OCI-LY1 (cell line): ENCODE data around the gene TEX26.

Experiments used
- H2AFZ ChIP-seq: fragments of 200-600 bp; sonication (generic), shearing (Covaris generic); 2 replicates; pipeline ENCODE4 v1.6.0; 2014; ENCODE audit warnings: antibody characterized with exemption, mild to moderate bottlenecking, low read length
- H3F3A ChIP-seq: fragments of 200-600 bp; sonication (generic), shearing (Covaris generic); 2 replicates; pipeline ENCODE4 v1.6.0; 2014; ENCODE audit warnings: mild to moderate bottlenecking, antibody characterized with exemption, low read length, moderate library complexity; ENCODE audit not compliant: insufficient read depth
- H3K27ac ChIP-seq: fragments of 200-600 bp; sonication (generic); 2 replicates; pipeline ENCODE4 v1.5.1; 2014; ENCODE audit warnings: low read length, mixed run types, mild to moderate bottlenecking, low read depth; ENCODE audit not compliant: poor library complexity, severe bottlenecking
- H3K27me3 ChIP-seq: fragments of 200-600 bp; sonication (generic); 2 replicates; pipeline ENCODE4 v1.6.0; 2014; ENCODE audit warnings: antibody characterized with exemption, mild to moderate bottlenecking, low read length, moderate library complexity; ENCODE audit not compliant: insufficient read depth
- H3K36me3 ChIP-seq: fragments of 200-600 bp; sonication (generic); 2 replicates; pipeline ENCODE4 v1.6.1; 2014; ENCODE audit warnings: mild to moderate bottlenecking, antibody characterized with exemption, low read length, moderate library complexity, mixed read lengths; ENCODE audit not compliant: insufficient read depth
- H3K4me1 ChIP-seq: fragments of 200-600 bp; sonication (generic); 2 replicates; pipeline ENCODE4 v1.5.1; 2014; ENCODE audit warnings: mild to moderate bottlenecking, low read length, moderate library complexity; ENCODE audit not compliant: insufficient read depth, severe bottlenecking
- H3K4me2 ChIP-seq: fragments of 200-600 bp; sonication (generic), shearing (Covaris generic); 2 replicates; pipeline ENCODE4 v1.6.1; 2014; ENCODE audit warnings: low read length
- H3K4me3 ChIP-seq: fragments of 200-600 bp; sonication (generic); 2 replicates; pipeline ENCODE4 v1.5.1; 2014; ENCODE audit warnings: low read length, low read depth, mild to moderate bottlenecking, mixed read lengths; ENCODE audit not compliant: poor library complexity, severe bottlenecking
- H3K79me2 ChIP-seq: fragments of 200-600 bp; shearing (Covaris generic); 2 replicates; pipeline ENCODE4 v1.6.1; 2016; ENCODE audit warnings: mixed run types, low read length, mixed read lengths; ENCODE audit not compliant: insufficient read depth
- H3K9ac ChIP-seq: fragments of 200-600 bp; sonication (generic), shearing (Covaris generic); 2 replicates; pipeline ENCODE4 v1.6.1; 2014; ENCODE audit warnings: mild to moderate bottlenecking, low read length, mixed read lengths
- H3K9me2 ChIP-seq: fragments of 200-600 bp; sonication (generic), shearing (Covaris generic); 2 replicates; pipeline ENCODE4 v1.6.1; 2014; ENCODE audit warnings: low read depth, mild to moderate bottlenecking, low read length, mixed read lengths
- H3K9me3 ChIP-seq: fragments of 200-600 bp; shearing (Covaris generic); 2 replicates; pipeline ENCODE4 v1.6.1; 2014; ENCODE audit warnings: low read length, mixed read lengths
- H4K20me1 ChIP-seq: fragments of 200-600 bp; sonication (generic), shearing (Covaris generic); 2 replicates; pipeline ENCODE4 v1.6.0; 2016; ENCODE audit warnings: mild to moderate bottlenecking, low read length; ENCODE audit not compliant: insufficient read depth
- CTCF ChIP-seq: fragments of 200-600 bp; sonication (generic), shearing (Covaris generic); IDR thresholded peaks from 2 replicates; pipeline ENCODE4 v1.5.1; 2017; ENCODE audit warnings: mild to moderate bottlenecking, antibody characterized with exemption, low read length, moderate library complexity, mixed read lengths
- EZH2 ChIP-seq: fragments of 200-600 bp; sonication (generic), shearing (Covaris generic); IDR thresholded peaks from 2 replicates; pipeline ENCODE4 v1.8.0; 2017; ENCODE audit warnings: borderline replicate concordance, mixed run types, mild to moderate bottlenecking, antibody characterized with exemption, low read length, moderate library complexity, mixed read lengths

Gene TEX26

DNA sequence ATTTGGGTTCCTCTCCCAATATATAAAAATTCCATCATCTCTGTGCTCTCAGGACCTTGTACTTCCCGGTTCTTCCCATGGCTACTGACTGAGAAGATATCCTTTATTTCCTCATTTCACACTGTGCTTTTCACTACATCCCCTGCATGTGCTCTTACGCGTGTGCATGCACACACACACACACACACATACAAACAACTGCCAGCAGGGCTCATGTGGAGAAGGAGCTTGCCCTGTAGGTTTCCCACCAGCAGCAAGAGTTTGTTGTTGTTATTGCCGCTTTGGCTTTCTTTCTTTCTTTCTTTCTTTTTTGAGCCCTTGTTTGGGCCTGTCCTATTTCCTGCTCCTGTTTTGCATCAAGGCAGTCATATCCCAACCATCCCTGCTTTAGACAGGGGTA, 43.6 kb downstream of the TEX26 start:
- TF ChIP-seq EZH2 (no peak), CTCF (no peak)
- Histone ChIP-seq H2AFZ (no peak overlapping the region), H3K4me1 (no peaks in the 10 kb centered on the region), H4K20me1 (no peaks in the 10 kb centered on the region), H3K9me2 (no peaks in the 10 kb centered on the region), H3K27ac (no peak overlapping the region), H3K36me3 (no peaks in the 10 kb centered on the region), H3F3A (no peaks in the 10 kb centered on the region), H3K79me2 (no peaks in the 10 kb centered on the region), H3K9ac (no peak overlapping the region), H3K4me2 (no peak overlapping the region), H3K27me3 (no peaks in the 10 kb centered on the region), H3K4me3 (no peak overlapping the region), H3K9me3 (no peaks in the 10 kb centered on the region)

DNA sequence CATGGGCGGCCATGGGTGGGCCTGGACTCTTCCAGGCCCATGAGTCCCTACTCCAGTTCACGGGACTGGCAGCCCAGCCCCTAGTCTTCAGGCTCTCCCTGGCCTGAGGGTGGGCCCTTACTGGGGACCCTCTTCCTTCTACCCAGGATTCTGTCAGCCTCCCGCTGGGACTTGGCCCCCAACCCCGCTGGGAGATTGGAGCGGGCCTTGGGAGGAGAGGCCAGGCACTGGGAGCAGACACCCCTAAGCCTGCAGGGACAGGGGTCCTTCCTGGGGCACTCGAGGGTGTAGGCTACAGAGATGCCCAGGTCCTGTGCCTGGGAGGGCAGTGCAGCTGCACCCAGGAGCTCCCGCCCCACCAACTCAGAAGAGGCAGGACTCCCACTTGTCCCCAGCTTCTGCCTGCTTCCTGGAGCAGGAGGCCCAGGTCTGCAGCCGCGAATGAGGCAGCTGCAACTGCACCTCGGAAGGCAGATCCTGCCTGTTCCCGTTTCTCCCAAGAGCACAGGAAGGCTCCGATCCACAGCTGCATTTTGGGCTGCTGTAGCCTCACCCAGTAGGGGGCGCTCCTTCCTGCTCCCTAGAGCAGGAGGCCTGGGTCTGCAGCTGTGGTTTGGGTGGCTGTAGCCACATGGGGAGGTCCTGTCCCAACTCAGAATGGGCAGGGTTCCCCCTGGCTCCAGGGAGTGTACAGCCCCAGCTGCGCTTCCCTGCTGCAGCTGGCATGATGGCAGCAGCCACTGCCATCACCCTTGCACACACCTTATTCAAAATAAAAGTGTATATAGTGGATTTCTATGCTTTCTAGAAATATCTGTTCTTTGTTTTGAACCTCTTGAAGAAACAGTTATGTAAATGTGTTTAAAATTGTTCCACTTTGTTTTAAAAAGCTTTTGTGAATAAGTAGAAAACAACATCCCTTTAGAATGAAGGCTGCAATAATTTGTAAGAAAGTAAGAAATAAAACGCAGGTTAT, 46.8 kb downstream of the TEX26 start:
- Histone ChIP-seq H3K4me1 (no peaks in the 10 kb centered on the region), H3F3A (no peaks in the 10 kb centered on the region), H3K27me3 (no peaks in the 10 kb centered on the region), H2AFZ (no peak overlapping the region), H3K27ac (no peak overlapping the region), H3K9me3 (no peaks in the 10 kb centered on the region), H4K20me1 (no peaks in the 10 kb centered on the region), H3K36me3 (no peaks in the 10 kb centered on the region), H3K79me2 (no peaks in the 10 kb centered on the region), H3K9ac (no peak overlapping the region), H3K9me2 (no peaks in the 10 kb centered on the region), H3K4me3 (no peak overlapping the region), H3K4me2 (no peak overlapping the region)
- TF ChIP-seq CTCF (peak; percentile 88), EZH2 (no peak)

DNA sequence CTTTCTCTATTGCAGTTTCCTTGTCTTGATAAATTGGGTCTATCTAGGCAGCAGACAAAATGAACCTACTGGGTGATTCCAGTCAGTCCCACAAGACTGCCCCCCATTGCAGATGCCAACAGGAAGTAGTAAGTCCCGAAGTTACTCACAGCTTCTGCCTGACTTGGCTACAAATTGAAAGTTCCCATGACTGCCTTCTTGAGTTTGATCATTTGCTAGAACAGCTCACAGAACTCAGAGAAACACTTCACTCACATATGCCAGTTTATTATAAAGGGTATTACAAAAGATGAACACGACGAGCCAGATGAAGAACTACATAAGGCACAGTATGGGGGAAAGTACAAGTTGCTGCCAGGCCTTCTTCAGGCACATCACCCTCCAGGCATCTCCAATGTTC, 50.0 kb downstream of the TEX26 start:
- H2AFZ ChIP-seq: no peak overlapping the region
- H3K27me3 ChIP-seq: no peaks in the 10 kb centered on the region
- no peaks in the 10 kb centered on the region for H3K79me2 ChIP-seq
- H3K4me2 ChIP-seq: no peak overlapping the region
- TF ChIP-seq EZH2 (no peak), CTCF (no peak)
- no peaks in the 10 kb centered on the region for H3K9me2 ChIP-seq
- H3F3A ChIP-seq: no peaks in the 10 kb centered on the region
- H3K27ac ChIP-seq: no peak overlapping the region
- no peak overlapping the region for H3K4me3 ChIP-seq
- no peaks in the 10 kb centered on the region for H3K4me1 ChIP-seq
- H3K36me3 ChIP-seq: no peaks in the 10 kb centered on the region
- H3K9me3 ChIP-seq: no peaks in the 10 kb centered on the region
- H3K9ac ChIP-seq: no peak overlapping the region
- no peaks in the 10 kb centered on the region for H4K20me1 ChIP-seq
